Right lung (tissue), 5 donors: ENCODE data around the gene FARP2. TPM values are rescaled to one million over a fixed set of nuclear protein-coding genes. Genes with fewer than 3 reads are reported as not detected.
"Not testable (repeated sequence)": the region's sequence is repeated elsewhere in the genome, so short reads cannot be mapped to it uniquely, and the experiment has no call there.

ENCODE experiments used
- DNase-seq, 2 donors: peaks; one replicate each; pipeline ENCODE4 v3.0.0-alpha.2; 2013
- polyA plus RNA-seq, 5 donors: library from polyadenylated mRNA; unstranded; fragments of 120-200 nt; gene quantifications; one replicate each; pipeline versions ENCODE4 v1.2.1 to v1.2.3, GENCODE V29; 2013; ENCODE audit warnings: inconsistent platforms in 1 of 5, low replicate concordance in 1 of 5; ENCODE audit not compliant: insufficient read length in 5 of 5, insufficient read depth in 1 of 5

FARP2 gene
- polyA plus RNA-seq, 5 donors = 44.5 to 54.5 (median 50.0) TPM

GRCh38 chr2:241364781-241365180 is 8.7 kb downstream of the FARP2 start:
- no peak for DNase-seq

DNA sequence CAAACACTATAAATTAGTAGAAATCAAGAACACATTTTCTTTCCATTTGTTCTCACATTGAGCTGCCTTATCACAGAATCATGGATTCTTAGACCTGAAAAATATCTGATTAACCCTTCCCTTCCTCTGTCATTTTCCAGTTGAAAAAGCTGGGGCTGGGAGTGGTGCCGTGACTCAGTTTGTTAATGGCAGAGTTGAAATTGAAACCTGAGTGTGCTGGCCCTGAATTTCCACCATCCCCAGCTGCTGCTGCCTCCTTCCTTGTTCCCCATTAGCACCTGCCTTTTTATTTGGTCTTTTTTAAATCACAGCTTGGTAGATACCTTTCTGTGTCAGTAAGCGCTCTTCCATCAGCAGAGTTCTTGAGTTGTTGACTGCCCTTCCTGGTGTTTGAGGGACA is 10.6 kb downstream of the FARP2 start:
- DNase-seq = no peak

DNA sequence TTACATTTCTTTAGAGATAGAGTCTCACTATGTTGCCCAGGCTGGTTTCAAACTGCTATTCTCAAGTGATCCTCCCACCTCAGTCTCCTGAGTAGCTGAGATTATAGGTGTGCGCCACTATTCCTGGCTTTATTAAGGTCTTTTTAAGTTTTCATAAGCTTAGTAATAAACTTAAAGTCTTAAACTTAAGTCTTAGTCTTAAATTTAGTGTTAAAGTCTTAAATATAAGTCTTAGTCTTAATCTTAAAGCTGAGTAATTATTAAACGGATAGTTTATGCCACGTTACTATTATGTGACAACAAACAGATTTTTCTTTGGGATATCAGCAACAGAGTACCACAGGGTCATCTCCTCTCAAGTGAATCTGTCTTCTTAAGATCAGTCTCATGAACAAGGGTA is 12.6 kb downstream of the FARP2 start:
- no peak for DNase-seq

- no peak for DNase-seq
Observed at GRCh38 chr2:241372361-241372992, 16.4 kb downstream of the FARP2 start.

DNA sequence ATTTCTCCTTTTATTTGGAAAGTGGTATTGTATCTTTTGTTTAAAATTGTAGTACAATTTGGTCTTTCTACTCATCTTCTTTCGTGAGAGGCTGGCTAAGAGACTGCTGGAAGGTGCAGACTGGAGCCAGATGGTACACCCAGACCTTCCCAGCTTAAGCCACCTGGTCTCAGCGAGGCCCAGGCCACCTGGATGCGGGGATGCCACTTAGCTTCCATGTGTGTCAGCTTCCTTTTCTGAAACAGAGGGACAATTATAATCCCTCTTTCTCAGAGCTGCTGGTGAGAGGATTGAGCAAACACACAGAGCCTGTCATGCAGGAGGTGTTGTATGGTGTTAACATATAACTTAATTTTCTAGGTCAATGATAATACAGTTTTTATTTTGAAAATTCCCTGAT is 17.4 kb downstream of the FARP2 start:
- no peak for DNase-seq

GRCh38 chr2:241373906-241374305 is 17.8 kb downstream of the FARP2 start:
- DNase-seq = not testable (repeated sequence)

GRCh38 chr2:241375300-241375699 is 19.2 kb downstream of the FARP2 start:
- DNase-seq = no peak

- no peak for DNase-seq
Observed at GRCh38 chr2:241376808-241377207, 20.7 kb downstream of the FARP2 start.

DNA sequence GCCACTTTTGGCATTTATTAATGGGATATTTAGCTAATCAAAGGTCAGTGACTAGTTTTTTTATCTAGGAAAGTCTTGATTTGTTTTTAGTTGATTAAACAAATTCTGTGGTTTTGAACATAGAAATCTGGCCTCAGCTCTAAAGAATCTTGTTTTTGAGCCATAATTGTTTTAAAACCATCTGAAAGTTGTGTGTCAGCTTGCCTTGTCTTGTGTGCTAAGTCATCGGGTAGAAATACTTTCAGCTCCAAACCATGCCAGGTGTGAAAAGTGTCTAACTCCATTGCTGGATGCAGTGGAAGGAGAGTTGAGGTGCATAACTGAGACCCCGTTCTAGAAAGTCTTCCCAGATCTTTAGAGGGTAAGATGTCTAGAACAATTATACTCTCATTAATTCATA is 22.7 kb downstream of the FARP2 start:
- DNase-seq = no peak

GRCh38 chr2:241379481-241380480 is 23.7 kb downstream of the FARP2 start:
- DNase-seq = peak; percentile 32 to 44

- DNase-seq = no peak
Observed at GRCh38 chr2:241381872-241382271, 25.8 kb downstream of the FARP2 start.

DNA sequence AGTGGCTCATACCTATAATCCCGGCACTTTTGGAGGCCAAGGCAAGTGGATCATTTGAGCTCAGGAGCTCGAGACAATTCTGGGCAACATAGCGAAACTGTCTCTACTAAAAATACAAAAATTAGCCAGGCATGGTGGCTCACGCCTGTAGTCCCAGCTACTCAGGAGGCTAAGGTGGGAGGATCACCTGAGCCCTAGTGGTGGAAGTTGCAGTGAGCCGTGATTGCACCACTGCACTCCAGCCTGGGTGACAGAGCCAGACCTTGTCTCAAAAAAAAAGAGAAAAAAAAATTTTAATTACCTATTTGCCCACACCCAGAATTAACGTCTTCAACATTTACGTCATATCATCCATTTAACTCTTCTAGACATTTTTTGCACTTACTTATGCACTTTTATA is 29.4 kb downstream of the FARP2 start:
- not testable (repeated sequence) for DNase-seq

DNA sequence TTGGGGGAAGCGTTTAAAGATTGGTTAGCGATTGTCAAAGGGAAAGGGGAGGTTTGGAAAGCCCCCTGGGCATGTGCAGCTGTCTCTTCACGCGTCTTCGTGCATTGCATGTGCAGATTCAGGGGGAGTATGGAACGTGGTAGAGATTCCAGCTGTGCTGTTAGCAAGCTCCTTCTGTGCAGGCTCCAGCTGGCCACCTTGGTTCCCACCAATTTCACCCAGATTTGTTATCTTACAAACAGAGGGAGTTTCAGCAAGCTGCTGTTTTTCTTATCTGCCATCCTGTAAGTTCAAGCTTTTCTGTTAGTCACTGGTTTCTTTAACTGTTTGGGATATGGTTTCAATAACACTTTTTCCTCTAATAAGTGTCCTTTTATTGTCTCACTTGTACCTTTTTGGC is 30.4 kb downstream of the FARP2 start:
- DNase-seq = no peak

- DNase-seq = no peak
Observed at GRCh38 chr2:241389697-241390096, 33.6 kb downstream of the FARP2 start.

- no peak for DNase-seq
Observed at GRCh38 chr2:241390301-241391206, 34.5 kb downstream of the FARP2 start.

GRCh38 chr2:241391892-241392665 is 36.0 kb downstream of the FARP2 start:
- DNase-seq = no peak

GRCh38 chr2:241392753-241393152 is 36.7 kb downstream of the FARP2 start:
- DNase-seq = not testable (repeated sequence)

GRCh38 chr2:241393524-241394196 is 37.6 kb downstream of the FARP2 start:
- no peak for DNase-seq

GRCh38 chr2:241396809-241397208 is 40.7 kb downstream of the FARP2 start:
- DNase-seq = not testable (repeated sequence)
